ENCODE data around the gene CYTH1. TPM values are rescaled to one million over a fixed set of nuclear protein-coding genes. Genes with fewer than 3 reads are reported as not detected.
A peak's percentile ranks its signal among the peaks of the same experiment; 100 is the strongest.

CYTH1 gene
- total and polyA plus RNA-seq, 4 donors = 15.4 to 32.1 (median 20.6) TPM

DNA sequence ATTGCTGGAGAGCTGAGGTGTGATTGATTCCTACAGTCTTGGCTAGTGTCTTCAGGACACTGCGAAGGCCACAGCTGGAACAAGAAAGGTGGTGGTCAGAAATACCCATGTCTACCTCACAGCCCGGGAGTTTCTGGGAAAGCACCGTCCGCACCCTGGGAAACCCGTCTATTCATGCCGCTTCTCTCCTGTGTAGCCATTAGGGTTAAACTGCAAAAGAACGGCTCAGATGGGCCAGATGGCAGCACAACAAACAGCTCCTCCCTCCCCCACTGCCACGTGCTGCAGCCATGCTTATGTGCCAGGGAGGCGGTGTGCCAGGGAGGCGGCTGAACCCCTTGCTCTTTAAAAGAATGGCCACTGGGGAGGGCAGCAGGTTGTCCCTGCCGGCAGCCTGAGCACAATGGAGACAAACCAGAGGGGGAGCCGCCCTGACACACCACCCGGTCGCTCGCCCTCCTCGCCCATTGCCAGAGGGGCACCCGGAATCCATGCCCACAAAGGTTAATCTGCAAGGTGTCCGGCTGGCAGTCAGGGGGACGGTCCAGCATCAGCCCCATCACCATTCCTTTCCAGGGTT is 65.2 kb downstream of the CYTH1 start:
- no peak for DNase-seq (ENCODE audit: low spot score)
- TF ChIP-seq HNF4G (IDR thresholded peaks at IDR 0.05) = no peak
- peak; percentile 31 for TF ChIP-seq FOXA2 (IDR thresholded peaks at IDR 0.05)
- TF ChIP-seq JUND (IDR thresholded peaks at IDR 0.05) = peak in 1 of 2 donors; percentile 29
- TF ChIP-seq, protein P1, sequence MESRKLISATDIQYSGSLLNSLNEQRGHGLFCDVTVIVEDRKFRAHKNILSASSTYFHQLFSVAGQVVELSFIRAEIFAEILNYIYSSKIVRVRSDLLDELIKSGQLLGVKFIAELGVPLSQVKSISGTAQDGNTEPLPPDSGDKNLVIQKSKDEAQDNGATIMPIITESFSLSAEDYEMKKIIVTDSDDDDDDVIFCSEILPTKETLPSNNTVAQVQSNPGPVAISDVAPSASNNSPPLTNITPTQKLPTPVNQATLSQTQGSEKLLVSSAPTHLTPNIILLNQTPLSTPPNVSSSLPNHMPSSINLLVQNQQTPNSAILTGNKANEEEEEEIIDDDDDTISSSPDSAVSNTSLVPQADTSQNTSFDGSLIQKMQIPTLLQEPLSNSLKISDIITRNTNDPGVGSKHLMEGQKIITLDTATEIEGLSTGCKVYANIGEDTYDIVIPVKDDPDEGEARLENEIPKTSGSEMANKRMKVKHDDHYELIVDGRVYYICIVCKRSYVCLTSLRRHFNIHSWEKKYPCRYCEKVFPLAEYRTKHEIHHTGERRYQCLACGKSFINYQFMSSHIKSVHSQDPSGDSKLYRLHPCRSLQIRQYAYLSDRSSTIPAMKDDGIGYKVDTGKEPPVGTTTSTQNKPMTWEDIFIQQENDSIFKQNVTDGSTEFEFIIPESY (IDR thresholded peaks at IDR 0.05) = peak; percentile 69
- TF ChIP-seq SP1 (IDR thresholded peaks at IDR 0.05) = peak; percentile 70
- TF ChIP-seq, protein P2, sequence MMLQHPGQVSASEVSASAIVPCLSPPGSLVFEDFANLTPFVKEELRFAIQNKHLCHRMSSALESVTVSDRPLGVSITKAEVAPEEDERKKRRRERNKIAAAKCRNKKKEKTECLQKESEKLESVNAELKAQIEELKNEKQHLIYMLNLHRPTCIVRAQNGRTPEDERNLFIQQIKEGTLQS (IDR thresholded peaks at IDR 0.05) = no peak
- TF ChIP-seq YY1 (IDR thresholded peaks at IDR 0.05) = peak; percentile 90
- no peak for TF ChIP-seq TAF1 (conservative IDR thresholded peaks at IDR 0.05)
- peak in 1 of 2 donors; percentile 36 for TF ChIP-seq EGR1 (IDR thresholded peaks at IDR 0.05; ENCODE audit: low read depth in 2 of 2)
- TF ChIP-seq, protein P3, sequence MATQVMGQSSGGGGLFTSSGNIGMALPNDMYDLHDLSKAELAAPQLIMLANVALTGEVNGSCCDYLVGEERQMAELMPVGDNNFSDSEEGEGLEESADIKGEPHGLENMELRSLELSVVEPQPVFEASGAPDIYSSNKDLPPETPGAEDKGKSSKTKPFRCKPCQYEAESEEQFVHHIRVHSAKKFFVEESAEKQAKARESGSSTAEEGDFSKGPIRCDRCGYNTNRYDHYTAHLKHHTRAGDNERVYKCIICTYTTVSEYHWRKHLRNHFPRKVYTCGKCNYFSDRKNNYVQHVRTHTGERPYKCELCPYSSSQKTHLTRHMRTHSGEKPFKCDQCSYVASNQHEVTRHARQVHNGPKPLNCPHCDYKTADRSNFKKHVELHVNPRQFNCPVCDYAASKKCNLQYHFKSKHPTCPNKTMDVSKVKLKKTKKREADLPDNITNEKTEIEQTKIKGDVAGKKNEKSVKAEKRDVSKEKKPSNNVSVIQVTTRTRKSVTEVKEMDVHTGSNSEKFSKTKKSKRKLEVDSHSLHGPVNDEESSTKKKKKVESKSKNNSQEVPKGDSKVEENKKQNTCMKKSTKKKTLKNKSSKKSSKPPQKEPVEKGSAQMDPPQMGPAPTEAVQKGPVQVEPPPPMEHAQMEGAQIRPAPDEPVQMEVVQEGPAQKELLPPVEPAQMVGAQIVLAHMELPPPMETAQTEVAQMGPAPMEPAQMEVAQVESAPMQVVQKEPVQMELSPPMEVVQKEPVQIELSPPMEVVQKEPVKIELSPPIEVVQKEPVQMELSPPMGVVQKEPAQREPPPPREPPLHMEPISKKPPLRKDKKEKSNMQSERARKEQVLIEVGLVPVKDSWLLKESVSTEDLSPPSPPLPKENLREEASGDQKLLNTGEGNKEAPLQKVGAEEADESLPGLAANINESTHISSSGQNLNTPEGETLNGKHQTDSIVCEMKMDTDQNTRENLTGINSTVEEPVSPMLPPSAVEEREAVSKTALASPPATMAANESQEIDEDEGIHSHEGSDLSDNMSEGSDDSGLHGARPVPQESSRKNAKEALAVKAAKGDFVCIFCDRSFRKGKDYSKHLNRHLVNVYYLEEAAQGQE (IDR thresholded peaks at IDR 0.05) = peak; percentile 12
- TF ChIP-seq RAD21 (IDR thresholded peaks at IDR 0.05) = peak; percentile 21 to 40
- no peak for TF ChIP-seq NR2F2 (IDR thresholded peaks at IDR 0.05)
- no peak for TF ChIP-seq GABPA (IDR thresholded peaks at IDR 0.05 in 1 of 2, conservative IDR thresholded peaks at IDR 0.05 in 1 of 2)
- TF ChIP-seq, protein P4, sequence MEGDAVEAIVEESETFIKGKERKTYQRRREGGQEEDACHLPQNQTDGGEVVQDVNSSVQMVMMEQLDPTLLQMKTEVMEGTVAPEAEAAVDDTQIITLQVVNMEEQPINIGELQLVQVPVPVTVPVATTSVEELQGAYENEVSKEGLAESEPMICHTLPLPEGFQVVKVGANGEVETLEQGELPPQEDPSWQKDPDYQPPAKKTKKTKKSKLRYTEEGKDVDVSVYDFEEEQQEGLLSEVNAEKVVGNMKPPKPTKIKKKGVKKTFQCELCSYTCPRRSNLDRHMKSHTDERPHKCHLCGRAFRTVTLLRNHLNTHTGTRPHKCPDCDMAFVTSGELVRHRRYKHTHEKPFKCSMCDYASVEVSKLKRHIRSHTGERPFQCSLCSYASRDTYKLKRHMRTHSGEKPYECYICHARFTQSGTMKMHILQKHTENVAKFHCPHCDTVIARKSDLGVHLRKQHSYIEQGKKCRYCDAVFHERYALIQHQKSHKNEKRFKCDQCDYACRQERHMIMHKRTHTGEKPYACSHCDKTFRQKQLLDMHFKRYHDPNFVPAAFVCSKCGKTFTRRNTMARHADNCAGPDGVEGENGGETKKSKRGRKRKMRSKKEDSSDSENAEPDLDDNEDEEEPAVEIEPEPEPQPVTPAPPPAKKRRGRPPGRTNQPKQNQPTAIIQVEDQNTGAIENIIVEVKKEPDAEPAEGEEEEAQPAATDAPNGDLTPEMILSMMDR (IDR thresholded peaks at IDR 0.05; ENCODE audit: low read depth, low read length, missing input control) = no peak
- peak; percentile 52 to 76 for TF ChIP-seq HNF4A (conservative IDR thresholded peaks at IDR 0.05)
- TF ChIP-seq, protein P5, sequence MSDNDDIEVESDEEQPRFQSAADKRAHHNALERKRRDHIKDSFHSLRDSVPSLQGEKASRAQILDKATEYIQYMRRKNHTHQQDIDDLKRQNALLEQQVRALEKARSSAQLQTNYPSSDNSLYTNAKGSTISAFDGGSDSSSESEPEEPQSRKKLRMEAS (IDR thresholded peaks at IDR 0.05) = peak; percentile 98
- no peak for TF ChIP-seq FOXA1 (IDR thresholded peaks at IDR 0.05)
- TF ChIP-seq RXRA (IDR thresholded peaks at IDR 0.05) = peak; percentile 70 to 90
- Histone ChIP-seq H3K4me1 (ENCODE audit: control insufficient read depth in 4 of 4, insufficient read depth in 4 of 4, low read length in 3 of 4) (peaks cover 13 to 47% (median 39%) of the 10 kb centered on the region in 4 donors), H3K9ac (ENCODE audit: low read depth in 1 of 2, low read length in 2 of 2) (peak overlapping the region in 1 of 2 donors; percentile 29), H3K4me3 (ENCODE audit: low read depth in 1 of 3, low read length in 3 of 3) (peak overlapping the region; percentile 41 to 64 (median 61)), H3K9me3 (ENCODE audit: control insufficient read depth in 4 of 4, low read length in 3 of 4) (no peaks in the 10 kb centered on the region), H3K36me3 (ENCODE audit: control insufficient read depth in 4 of 4, insufficient read depth in 3 of 4, low read depth in 1 of 4, low read length in 3 of 4) (no peaks in the 10 kb centered on the region), H3K27ac (ENCODE audit: low read depth in 1 of 2, low read length in 2 of 2) (peak overlapping the region; percentile 75 to 76), H3K27me3 (ENCODE audit: control insufficient read depth in 4 of 4, insufficient read depth in 4 of 4, low read length in 3 of 4) (no peaks in the 10 kb centered on the region)
- WGBS = 11% methylated on average over 19 of the region's 19 CpGs
